Measurements from ENCODE around the gene SMIM5.
"Not testable (repeated sequence)": the region's sequence is repeated elsewhere in the genome, so short reads cannot be mapped to it uniquely, and the experiment has no call there.

SMIM5 gene

GRCh38 chr17:75626496-75627038, 6.7 kb upstream of the SMIM5 start:
- no peak for DNase-seq

GRCh38 chr17:75627094-75627493, 6.1 kb upstream of the SMIM5 start:
- DNase-seq = no peak

- DNase-seq = no peak
Measured at GRCh38 chr17:75628425-75628824, 4.8 kb upstream of the SMIM5 start.

GRCh38 chr17:75629157-75629556, 4.1 kb upstream of the SMIM5 start:
- DNase-seq = no peak

GRCh38 chr17:75630071-75630917, 2.9 kb upstream of the SMIM5 start:
- no peak for DNase-seq

- DNase-seq = no peak
Measured at GRCh38 chr17:75631353-75631752, 1.9 kb upstream of the SMIM5 start.

GRCh38 chr17:75632428-75632827, 806 bp upstream of the SMIM5 start:
- no peak for DNase-seq

GRCh38 chr17:75633486-75634375, 497 bp downstream of the SMIM5 start:
- peak; percentile 53 for DNase-seq

GRCh38 chr17:75634376-75634740, 1.1 kb downstream of the SMIM5 start:
- no peak for DNase-seq

- DNase-seq = no peak
Measured at GRCh38 chr17:75634754-75635609, 1.7 kb downstream of the SMIM5 start.

GRCh38 chr17:75635610-75636202, 2.5 kb downstream of the SMIM5 start:
- no peak for DNase-seq

GRCh38 chr17:75636381-75637142, 3.3 kb downstream of the SMIM5 start:
- no peak for DNase-seq

GRCh38 chr17:75637143-75637538, 3.9 kb downstream of the SMIM5 start:
- DNase-seq = no peak

- DNase-seq = no peak
Measured at GRCh38 chr17:75637551-75637950, 4.3 kb downstream of the SMIM5 start.

GRCh38 chr17:75638039-75638438, 4.8 kb downstream of the SMIM5 start:
- not testable (repeated sequence) for DNase-seq

- DNase-seq = no peak
Measured at GRCh38 chr17:75638893-75639292, 5.7 kb downstream of the SMIM5 start.

GRCh38 chr17:75639327-75639726, 6.1 kb downstream of the SMIM5 start:
- no peak for DNase-seq

- no peak for DNase-seq
Measured at GRCh38 chr17:75639771-75640555, 6.7 kb downstream of the SMIM5 start.

- no peak for DNase-seq
Measured at GRCh38 chr17:75640556-75641119, 7.4 kb downstream of the SMIM5 start.

GRCh38 chr17:75641343-75641742, 8.1 kb downstream of the SMIM5 start:
- DNase-seq = no peak
